ENCODE data around the gene ASPSCR1. TPM values are rescaled to one million over a fixed set of nuclear protein-coding genes. Genes with fewer than 3 reads are reported as not detected.

Gene ASPSCR1
- total RNA-seq, 4 donors from 2014 or later = 11.7 to 24.4 (median 18.6) TPM

- Histone ChIP-seq H3K36me3 (peaks cover 0 to 55% of the 10 kb centered on the region in 2 donors), H3K27me3 (no peaks in the 10 kb centered on the region), H3K9me3 (no peaks in the 10 kb centered on the region), H3K4me1 (peaks cover 0 to 29% (median 16%) of the 10 kb centered on the region in 3 donors), H3K4me3 (peak overlapping the region in 1 of 2 donors; percentile 27), H3K27ac (peak overlapping the region in 3 of 4 donors; percentile 45 to 70 (median 66))
- 78 to 80% methylated on average over 3 of the region's 31 CpGs for WGBS, 2 donors (ENCODE audit: low coverage in 1 of 2)
- TF ChIP-seq CTCF (IDR thresholded peaks at IDR 0.05) = no peak
- no peak for TF ChIP-seq POLR2AphosphoS5 (IDR thresholded peaks at IDR 0.05)
- no peak for TF ChIP-seq POLR2A (IDR thresholded peaks at IDR 0.05)
- TF ChIP-seq EP300 (IDR thresholded peaks at IDR 0.05) = no peak
- ATAC-seq = no peak
These were observed 15.1 kb downstream of the ASPSCR1 start for GRCh38 chr17:81992306-81993102.

- no CpG with 5 or more reads among the region's 37 CpGs for WGBS, 2 donors (ENCODE audit: low coverage in 1 of 2)
- Histone ChIP-seq H3K4me3 (no peak overlapping the region), H3K27ac (no peak overlapping the region)
These were observed 16.5 kb downstream of the ASPSCR1 start for GRCh38 chr17:81993729-81994592.

GRCh38 chr17:81994593-81995462, 17.4 kb downstream of the ASPSCR1 start:
- H3K4me3 ChIP-seq = no peak overlapping the region
- H3K9me3 ChIP-seq = no peaks in the 10 kb centered on the region
- no peak for ATAC-seq
- no peak overlapping the region for H3K27ac ChIP-seq
- peaks cover 0 to 54% of the 10 kb centered on the region in 2 donors for H3K36me3 ChIP-seq
- peaks cover 0 to 29% (median 16%) of the 10 kb centered on the region in 3 donors for H3K4me1 ChIP-seq
- no peak for TF ChIP-seq EP300 (IDR thresholded peaks at IDR 0.05)
- TF ChIP-seq POLR2AphosphoS5 (IDR thresholded peaks at IDR 0.05) = no peak
- TF ChIP-seq POLR2A (IDR thresholded peaks at IDR 0.05) = no peak
- TF ChIP-seq CTCF (IDR thresholded peaks at IDR 0.05) = no peak
- WGBS, 2 donors (ENCODE audit: low coverage in 1 of 2) = 80% methylated on average over 1 of the region's 39 CpGs; no CpG with 5 or more reads in 1 of the 2 donors
- H3K27me3 ChIP-seq = no peaks in the 10 kb centered on the region

More at GRCh38 chr17:81993729-81994592, 16.5 kb downstream of the ASPSCR1 start:
- Histone ChIP-seq H3K36me3 (peaks cover 0 to 58% of the 10 kb centered on the region in 2 donors), H3K27me3 (no peaks in the 10 kb centered on the region), H3K9me3 (no peaks in the 10 kb centered on the region), H3K4me1 (peaks cover 0 to 29% (median 16%) of the 10 kb centered on the region in 3 donors)
- ATAC-seq = no peak
- TF ChIP-seq POLR2A (IDR thresholded peaks at IDR 0.05) (no peak), CTCF (IDR thresholded peaks at IDR 0.05) (no peak), POLR2AphosphoS5 (IDR thresholded peaks at IDR 0.05) (no peak), EP300 (IDR thresholded peaks at IDR 0.05) (no peak)

- H3K4me1 ChIP-seq = peaks cover 0 to 29% (median 16%) of the 10 kb centered on the region in 3 donors
- no peak overlapping the region for H3K4me3 ChIP-seq
- H3K27me3 ChIP-seq = no peaks in the 10 kb centered on the region
- no peak for TF ChIP-seq EP300 (IDR thresholded peaks at IDR 0.05)
- no peak for TF ChIP-seq CTCF (IDR thresholded peaks at IDR 0.05)
- no peak for TF ChIP-seq POLR2AphosphoS5 (IDR thresholded peaks at IDR 0.05)
- no peak for TF ChIP-seq POLR2A (IDR thresholded peaks at IDR 0.05)
- ATAC-seq = no peak
- H3K36me3 ChIP-seq = peaks cover 0 to 50% of the 10 kb centered on the region in 2 donors
- no CpG with 5 or more reads among the region's 29 CpGs for WGBS, 2 donors (ENCODE audit: low coverage in 1 of 2)
- H3K27ac ChIP-seq = no peak overlapping the region
- H3K9me3 ChIP-seq = no peaks in the 10 kb centered on the region
These were observed 18.2 kb downstream of the ASPSCR1 start for GRCh38 chr17:81995463-81996231.

All from gastroesophageal sphincter (tissue), 4 donors.